Measurements from ENCODE around the gene SDF4.
A peak's percentile ranks its signal among the peaks of the same experiment; 100 is the strongest.

SDF4 gene

DNA sequence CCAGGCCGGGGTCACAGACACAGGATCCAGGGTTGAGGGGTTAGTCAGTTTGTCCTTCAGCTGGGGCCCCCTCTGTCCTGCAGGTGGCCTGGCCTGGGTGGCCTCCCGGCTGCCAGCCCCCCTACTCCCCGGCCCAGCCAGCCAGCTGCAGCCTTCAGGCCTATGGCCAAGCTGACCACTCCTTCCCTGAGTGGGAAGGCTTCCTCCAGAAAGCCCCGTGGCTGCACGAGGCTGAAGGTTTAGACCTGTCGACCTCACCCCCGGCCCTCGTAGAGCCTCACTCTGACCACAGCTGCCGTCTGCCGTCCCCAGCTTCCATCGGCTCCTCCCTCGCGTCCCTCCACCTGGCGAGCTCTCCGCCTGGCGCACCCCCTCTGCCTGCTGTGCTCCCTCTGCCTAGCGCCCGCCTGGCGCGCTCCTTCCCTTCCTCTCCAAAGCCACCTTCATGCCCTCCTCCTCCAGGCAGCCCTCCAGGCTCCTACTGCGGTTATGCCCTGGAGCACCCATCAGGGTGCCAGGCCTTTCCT, 48.5 kb downstream of the SDF4 start:
- Histone ChIP-seq H3K27me3 (ENCODE audit: control insufficient read depth in 3 of 3, insufficient read depth in 3 of 3, low read depth in 1 of 3, low read length in 3 of 3) (peaks cover 0 to 7% (median 0%) of the 10 kb centered on the region in 3 experiments), H3K27ac (replicated peaks; ENCODE audit: low read length) (no peak overlapping the region), H3K23ac (ENCODE audit: low read depth, low read length, poor library complexity) (no peak overlapping the region), H3K36me3 (replicated peaks in 1 of 2; ENCODE audit: control insufficient read depth in 2 of 2, insufficient read depth in 2 of 2, low read length in 2 of 2) (no peaks in the 10 kb centered on the region), H3K79me1 (ENCODE audit: low read depth, low read length) (peaks cover 5% of the 10 kb centered on the region), H2AK5ac (ENCODE audit: low read depth, low read length) (peak overlapping the region; percentile 75), H3K9me3 (replicated peaks in 1 of 2; ENCODE audit: control insufficient read depth in 2 of 2, insufficient read depth in 1 of 2, low read depth in 1 of 2, low read length in 2 of 2) (no peaks in the 10 kb centered on the region), H3K4me1 (ENCODE audit: control insufficient read depth in 2 of 2, insufficient read depth in 1 of 2, low read depth in 1 of 2, low read length in 2 of 2) (peaks cover 3 to 6% of the 10 kb centered on the region in 2 donors), H3K4me3 (ENCODE audit: low read length in 2 of 2) (no peak overlapping the region), H2AFZ (ENCODE audit: low read length) (peak overlapping the region; percentile 71), H3K14ac (ENCODE audit: low read length) (no peak overlapping the region), H4K8ac (ENCODE audit: low read depth, low read length) (no peak overlapping the region), H3K18ac (ENCODE audit: low read length) (peak overlapping the region; percentile 89), H4K91ac (ENCODE audit: low read depth, low read length, poor library complexity) (no peak overlapping the region), H3K4me2 (ENCODE audit: insufficient read depth, low read length, poor library complexity, severe bottlenecking) (no peak overlapping the region), H2BK12ac (ENCODE audit: low read length) (peak overlapping the region; percentile 90), H3K4ac (ENCODE audit: low read length) (no peak overlapping the region), H2BK120ac (ENCODE audit: low read depth, low read length) (no peak overlapping the region), H2BK15ac (ENCODE audit: low read length) (no peak overlapping the region), H2BK5ac (ENCODE audit: low read length) (peak overlapping the region; percentile 39), H3K9ac (ENCODE audit: low read depth, low read length, poor library complexity) (no peak overlapping the region)
- no peak for DNase-seq (ENCODE audit: low spot score)
- no CpG with 5 or more reads among the region's 21 CpGs for WGBS, 2 donors (ENCODE audit: extremely low coverage in 2 of 2, insufficient read length in 2 of 2, insufficient replicate concordance in 1 of 2)

- Histone ChIP-seq H3K4me3 (ENCODE audit: low read length in 2 of 2) (no peak overlapping the region), H2AK5ac (ENCODE audit: low read depth, low read length) (peak overlapping the region; percentile 96), H2AFZ (ENCODE audit: low read length) (peak overlapping the region; percentile 71), H3K4me1 (ENCODE audit: control insufficient read depth in 2 of 2, insufficient read depth in 1 of 2, low read depth in 1 of 2, low read length in 2 of 2) (peaks cover 3 to 6% of the 10 kb centered on the region in 2 donors), H3K27ac (replicated peaks; ENCODE audit: low read length) (no peak overlapping the region), H3K9me3 (replicated peaks in 1 of 2; ENCODE audit: control insufficient read depth in 2 of 2, insufficient read depth in 1 of 2, low read depth in 1 of 2, low read length in 2 of 2) (no peaks in the 10 kb centered on the region), H2BK15ac (ENCODE audit: low read length) (peak overlapping the region; percentile 94), H2BK12ac (ENCODE audit: low read length) (no peak overlapping the region), H3K4ac (ENCODE audit: low read length) (peak overlapping the region; percentile 53), H3K14ac (ENCODE audit: low read length) (peak overlapping the region; percentile 94), H4K8ac (ENCODE audit: low read depth, low read length) (peak overlapping the region; percentile 43), H3K18ac (ENCODE audit: low read length) (peak overlapping the region; percentile 89), H3K27me3 (ENCODE audit: control insufficient read depth in 3 of 3, insufficient read depth in 3 of 3, low read depth in 1 of 3, low read length in 3 of 3) (peaks cover 0 to 10% (median 0%) of the 10 kb centered on the region in 3 experiments), H3K9ac (ENCODE audit: low read depth, low read length, poor library complexity) (peak overlapping the region; percentile 44), H3K36me3 (replicated peaks in 1 of 2; ENCODE audit: control insufficient read depth in 2 of 2, insufficient read depth in 2 of 2, low read length in 2 of 2) (no peaks in the 10 kb centered on the region), H4K91ac (ENCODE audit: low read depth, low read length, poor library complexity) (peak overlapping the region; percentile 92), H2BK5ac (ENCODE audit: low read length) (peak overlapping the region; percentile 39), H2BK120ac (ENCODE audit: low read depth, low read length) (peak overlapping the region; percentile 76), H3K4me2 (ENCODE audit: insufficient read depth, low read length, poor library complexity, severe bottlenecking) (peak overlapping the region; percentile 18), H3K23ac (ENCODE audit: low read depth, low read length, poor library complexity) (peak overlapping the region; percentile 89), H3K79me1 (ENCODE audit: low read depth, low read length) (peaks cover 5% of the 10 kb centered on the region)
- DNase-seq (ENCODE audit: low spot score): no peak
- no CpG with 5 or more reads among the region's 39 CpGs for WGBS, 2 donors (ENCODE audit: extremely low coverage in 2 of 2, insufficient read length in 2 of 2, insufficient replicate concordance in 1 of 2)
Measured at GRCh38 chr1:1182491-1183220, 49.1 kb downstream of the SDF4 start.

- peaks cover 5% of the 10 kb centered on the region for H3K79me1 ChIP-seq (ENCODE audit: low read depth, low read length)
- H4K91ac ChIP-seq (ENCODE audit: low read depth, low read length, poor library complexity): no peak overlapping the region
- H3K14ac ChIP-seq (ENCODE audit: low read length): peak overlapping the region; percentile 84
- peaks cover 3 to 6% of the 10 kb centered on the region in 2 donors for H3K4me1 ChIP-seq (ENCODE audit: control insufficient read depth in 2 of 2, insufficient read depth in 1 of 2, low read depth in 1 of 2, low read length in 2 of 2)
- no peaks in the 10 kb centered on the region for H3K36me3 ChIP-seq (replicated peaks in 1 of 2; ENCODE audit: control insufficient read depth in 2 of 2, insufficient read depth in 2 of 2, low read length in 2 of 2)
- no peak overlapping the region for H3K4me3 ChIP-seq (ENCODE audit: low read length in 2 of 2)
- peak overlapping the region; percentile 43 for H4K8ac ChIP-seq (ENCODE audit: low read depth, low read length)
- peak overlapping the region; percentile 76 for H2BK120ac ChIP-seq (ENCODE audit: low read depth, low read length)
- no peak for DNase-seq (ENCODE audit: low spot score)
- H2AFZ ChIP-seq (ENCODE audit: low read length): peak overlapping the region; percentile 71
- WGBS, 2 donors (ENCODE audit: extremely low coverage in 2 of 2, insufficient read length in 2 of 2, insufficient replicate concordance in 1 of 2): no CpG with 5 or more reads among the region's 21 CpGs
- peaks cover 0 to 15% (median under 1%) of the 10 kb centered on the region in 3 experiments for H3K27me3 ChIP-seq (ENCODE audit: control insufficient read depth in 3 of 3, insufficient read depth in 3 of 3, low read depth in 1 of 3, low read length in 3 of 3)
- H2AK5ac ChIP-seq (ENCODE audit: low read depth, low read length): peak overlapping the region; percentile 96
- no peak overlapping the region for H2BK12ac ChIP-seq (ENCODE audit: low read length)
- no peak overlapping the region for H3K27ac ChIP-seq (replicated peaks; ENCODE audit: low read length)
- H2BK15ac ChIP-seq (ENCODE audit: low read length): peak overlapping the region; percentile 94
- H3K18ac ChIP-seq (ENCODE audit: low read length): peak overlapping the region; percentile 89
- peak overlapping the region; percentile 39 for H2BK5ac ChIP-seq (ENCODE audit: low read length)
- H3K23ac ChIP-seq (ENCODE audit: low read depth, low read length, poor library complexity): peak overlapping the region; percentile 89
- H3K9me3 ChIP-seq (replicated peaks in 1 of 2; ENCODE audit: control insufficient read depth in 2 of 2, insufficient read depth in 1 of 2, low read depth in 1 of 2, low read length in 2 of 2): peaks cover 0 to under 1% of the 10 kb centered on the region in 2 donors
- H3K9ac ChIP-seq (ENCODE audit: low read depth, low read length, poor library complexity): peak overlapping the region; percentile 44
- no peak overlapping the region for H3K4ac ChIP-seq (ENCODE audit: low read length)
- no peak overlapping the region for H3K4me2 ChIP-seq (ENCODE audit: insufficient read depth, low read length, poor library complexity, severe bottlenecking)
Measured at GRCh38 chr1:1181938-1182410, 49.8 kb downstream of the SDF4 start.

Data from neuronal stem cell (in vitro differentiated cells).